H1 (cell line): ENCODE results near the gene OR4D6. TPM values are rescaled to one million over a fixed set of nuclear protein-coding genes. Genes with fewer than 3 reads are reported as not detected.

Source experiments
- polyA plus RNA-seq, 7 experiments: library from polyadenylated mRNA; depleted of rRNA in 3 of 7; stranded (reverse) in 5 of 7; unstranded in 2 of 7; fragments of >200 nt in 5 of 7; fragments of 200-250 nt in 2 of 7; gene quantifications; 1 replicate in 5 of 7; 2 replicates in 1 of 7; 4 replicates in 1 of 7; pipeline versions ENCODE4 v1.2.1 to v1.2.3, GENCODE V29; 2011 to 2013; ENCODE audit warnings: missing spikeins in 2 of 7, mixed read lengths in 2 of 7
- total RNA-seq: library from RNA; stranded (reverse); fragmentation: NEBNext Ultra II Directional; extraction: Animal tissue kit (Norgen Biotek cat#: 25700); gene quantifications from 2 replicates; pipeline ENCODE4 v1.2.1, GENCODE V29; 2021

OR4D6 gene
- total and polyA plus RNA-seq, 2 of the 8 experiments (the other 6 are each of a cell fraction or from before 2014, with no cell fraction given), result not detected

Other genes with a start within 250 kb of the OR4D6 start
- gene MPEG1, start 244.0 kb upstream of the OR4D6 start, total RNA-seq, result not detected in 2 replicates
- gene MPEG1, start 244.0 kb upstream of the OR4D6 start, polyA plus RNA-seq (2011; rRNA removed), result not detected in 2 replicates
- not detected in 2 replicates for gene OR5AN1, start 98.1 kb upstream of the OR4D6 start, total RNA-seq
- gene OR5AN1, start 98.1 kb upstream of the OR4D6 start, polyA plus RNA-seq (2011; rRNA removed), result not detected in 2 replicates
- not detected in 2 replicates for gene OR5A2, start 30.5 kb upstream of the OR4D6 start, total RNA-seq
- gene OR5A2, start 30.5 kb upstream of the OR4D6 start, polyA plus RNA-seq (2011; rRNA removed), result not detected in 2 replicates
- not detected in 2 replicates for gene OR5A1, start 20.5 kb upstream of the OR4D6 start, total RNA-seq
- gene OR5A1, start 20.5 kb upstream of the OR4D6 start, polyA plus RNA-seq (2011; rRNA removed), result 0.05 TPM in 1 of 2 replicates, not detected in the other
- not detected in 2 replicates for gene OR4D10, start 16.4 kb downstream of the OR4D6 start, total RNA-seq
- not detected in 2 replicates for gene OR4D10, start 16.4 kb downstream of the OR4D6 start, polyA plus RNA-seq (2011; rRNA removed)
- not detected in 2 replicates for gene OR4D11, start 46.6 kb downstream of the OR4D6 start, total RNA-seq
- not detected in 2 replicates for gene OR4D11, start 46.6 kb downstream of the OR4D6 start, polyA plus RNA-seq (2011; rRNA removed)
- not detected in 2 replicates for gene OR4D9, start 54.6 kb downstream of the OR4D6 start, total RNA-seq
- not detected in 2 replicates for gene OR4D9, start 54.6 kb downstream of the OR4D6 start, polyA plus RNA-seq (2011; rRNA removed)
- 41.2 and 43.1 TPM in 2 replicates for gene OSBP, start 158.8 kb downstream of the OR4D6 start, total RNA-seq
- 10.8 and 13.2 TPM in 2 replicates for gene OSBP, start 158.8 kb downstream of the OR4D6 start, polyA plus RNA-seq (2011; rRNA removed)
- gene PATL1, start 212.1 kb downstream of the OR4D6 start, total RNA-seq, result 33.4 and 33.9 TPM in 2 replicates
- 23.1 and 30.4 TPM in 2 replicates for gene PATL1, start 212.1 kb downstream of the OR4D6 start, polyA plus RNA-seq (2011; rRNA removed)